DOHH2 (cell line): Measurements from ENCODE around the gene PZP.

Experiments used
- CTCF ChIP-seq: fragments of 200-600 bp; sonication (generic); IDR thresholded peaks from one replicate; pipeline ENCODE4 v1.5.1; 2014; ENCODE audit warnings: antibody characterized with exemption, mild to moderate bottlenecking, low read depth, low read length; ENCODE audit not compliant: poor library complexity, severe bottlenecking
- EZH2phosphoT487 ChIP-seq: fragments of 200-600 bp; sonication (generic); IDR thresholded peaks from 2 replicates; pipeline ENCODE4 v1.6.1; 2017; ENCODE audit warnings: borderline replicate concordance, mild to moderate bottlenecking, antibody characterized with exemption, low read length, moderate library complexity, mixed read lengths

GRCh38 chr12:9255837-9256236 lies 47.6 kb upstream of the PZP start:
- TF ChIP-seq CTCF (no peak), EZH2phosphoT487 (no peak)
